HG03354 (cell line): Measurements from ENCODE around the gene ZNF774.
"Not testable (repeated sequence)": the region's sequence is repeated elsewhere in the genome, so short reads cannot be mapped to it uniquely, and the experiment has no call there.

Experiments
- ATAC-seq: cut with Tn5 transposase; IDR thresholded peaks from one replicate; pipeline ENCODE4 v1.9.1; 2021; ENCODE audit warnings: mild to moderate bottlenecking; ENCODE audit not compliant: unreplicated experiment, poor library complexity, severe bottlenecking

Gene ZNF774

GRCh38 chr15:90410316-90410715 lies 58.2 kb downstream of the ZNF774 start:
- not testable (repeated sequence) for ATAC-seq

- no peak for ATAC-seq
These were observed 59.1 kb downstream of the ZNF774 start for GRCh38 chr15:90411176-90411575.
